H1 (cell line): ENCODE data around the gene KRTAP4-12. TPM values are rescaled to one million over a fixed set of nuclear protein-coding genes. Genes with fewer than 3 reads are reported as not detected.

Source experiments
- CTCF ChIA-PET: fragments of 300-600 bp; sonication (Branson Sonifier 250); formaldehyde crosslinking; loops from one replicate; lab custom pipeline; 2021; ENCODE audit not compliant: partially characterized antibody; lab: Charles Lee
- POLR2A ChIA-PET: fragments of 300-600 bp; sonication (Branson Sonifier 250); formaldehyde crosslinking; loops from one replicate; lab custom pipeline; 2021; ENCODE audit warnings: inconsistent platforms; ENCODE audit not compliant: partially characterized antibody; lab: Charles Lee
- DNase-seq, 2 experiments: peaks; one replicate each; pipeline versions ENCODE4 v3.0.0 to v3.0.0-alpha.2; 2010 to 2022; ENCODE audit warnings: low spot score in 2 of 2, low read depth in 1 of 2, mixed read lengths in 1 of 2
- FAIRE-seq: peaks from 2 replicates; lab custom pipeline; 2011; peaks lifted over from hg19 to GRCh38; lab: Jason Lieb, UNC
- H2AFZ ChIP-seq: 2 replicates; pipeline ENCODE4 v1.8.1; 2012; ENCODE audit warnings: low read length, inconsistent platforms
- H2AK5ac ChIP-seq: 2 replicates; pipeline ENCODE4 v1.6.1; 2013; ENCODE audit warnings: low read depth, low read length
- H2BK120ac ChIP-seq: replicated peaks from 2 replicates; pipeline ENCODE3; 2013; ENCODE audit warnings: low read depth, low read length, inconsistent platforms
- H2BK12ac ChIP-seq: 2 replicates; pipeline ENCODE4 v1.6.1; 2013; ENCODE audit warnings: low read depth, low read length
- H2BK15ac ChIP-seq: 2 replicates; pipeline ENCODE4 v1.6.1; 2013; ENCODE audit warnings: low read length
- H2BK20ac ChIP-seq: 2 replicates; pipeline ENCODE4 v1.6.1; 2013; ENCODE audit warnings: low read length
- H2BK5ac ChIP-seq: 2 replicates; pipeline ENCODE4 v1.6.1; 2013; ENCODE audit warnings: low read depth, low read length
- H3K14ac ChIP-seq: 2 replicates; pipeline ENCODE4 v1.6.1; 2013; ENCODE audit warnings: inconsistent platforms; ENCODE audit not compliant: insufficient read length
- H3K18ac ChIP-seq: 2 replicates; pipeline ENCODE4 v1.6.1; 2013; ENCODE audit warnings: low read length; ENCODE audit errors: extremely low read depth
- H3K23ac ChIP-seq: 2 replicates; pipeline ENCODE4 v1.6.1; 2013; ENCODE audit warnings: inconsistent platforms; ENCODE audit not compliant: insufficient read length
- H3K23me2 ChIP-seq: 2 replicates; pipeline ENCODE4 v1.6.1; 2013; ENCODE audit warnings: low read depth, low read length
- H3K27ac ChIP-seq: 2 replicates; pipeline ENCODE4 v1.6.1; 2011; ENCODE audit warnings: low read depth, low read length, inconsistent platforms
- H3K27me3 ChIP-seq, 4 experiments: replicated peaks in 1 of 4; 1 replicate in 1 of 4; 2 replicates in 3 of 4; pipeline versions ENCODE4 v1.6.1 to v1.8.1; 2011 to 2013; ENCODE audit warnings: low read length in 3 of 4, mild to moderate bottlenecking in 3 of 4, inconsistent platforms in 2 of 4, mixed read lengths in 2 of 4, moderate library complexity in 1 of 4; ENCODE audit not compliant: control insufficient read depth in 3 of 4, insufficient read depth in 3 of 4; ENCODE audit errors: extremely low read depth in 1 of 4
- H3K36me3 ChIP-seq, 4 experiments: 2 replicates each; pipeline versions ENCODE4 v1.6.1 to v1.8.1; 2011 to 2013; ENCODE audit warnings: mild to moderate bottlenecking in 4 of 4, low read length in 3 of 4, moderate library complexity in 2 of 4, control low read depth in 1 of 4, inconsistent platforms in 1 of 4; ENCODE audit not compliant: insufficient read depth in 4 of 4, control insufficient read depth in 2 of 4
- H3K4ac ChIP-seq: replicated peaks from 2 replicates; pipeline ENCODE3; 2013; ENCODE audit warnings: low read length, low read depth, mixed read lengths, inconsistent platforms; ENCODE audit not compliant: insufficient read length
- H3K4me1 ChIP-seq, 4 experiments: replicated peaks in 1 of 4; 1 replicate in 1 of 4; 2 replicates in 3 of 4; pipeline versions ENCODE4 v1.6.1 to v1.8.1; 2011 to 2013; ENCODE audit warnings: low read length in 3 of 4, inconsistent platforms in 2 of 4, mixed read lengths in 1 of 4; ENCODE audit not compliant: insufficient read depth in 4 of 4, control insufficient read depth in 3 of 4
- H3K4me2 ChIP-seq, 2 experiments: 2 replicates each; pipeline versions ENCODE4 v1.6.1 to v1.8.1; 2011 to 2013; ENCODE audit warnings: low read depth in 2 of 2, low read length in 2 of 2, control low read depth in 1 of 2, inconsistent platforms in 1 of 2, mild to moderate bottlenecking in 1 of 2; ENCODE audit not compliant: insufficient read depth in 1 of 2
- H3K4me3 ChIP-seq, 4 experiments: fragments of 200-600, 300-600 bp in 1 of 4; sonication (generic), shearing (Covaris generic), sonication (Bioruptor Twin) in 1 of 4; 2 replicates each; pipeline versions ENCODE4 v1.5.1 to v1.8.1; 2011 to 2016; ENCODE audit warnings: low read length in 4 of 4, low read depth in 3 of 4, control low read depth in 2 of 4, inconsistent platforms in 2 of 4, mild to moderate bottlenecking in 2 of 4, mixed read lengths in 1 of 4, moderate library complexity in 1 of 4; ENCODE audit not compliant: insufficient read depth in 2 of 4; ENCODE audit errors: extremely low read depth in 1 of 4
- H3K56ac ChIP-seq: replicated peaks from 2 replicates; pipeline ENCODE3; 2013; ENCODE audit warnings: low read depth, mild to moderate bottlenecking, mixed read lengths, low read length, inconsistent platforms; ENCODE audit not compliant: insufficient read length
- H3K79me1 ChIP-seq: 2 replicates; pipeline ENCODE4 v1.6.1; 2013; ENCODE audit warnings: low read depth, low read length, control low read depth
- H3K79me2 ChIP-seq, 2 experiments: 2 replicates each; pipeline versions ENCODE4 v1.6.1 to v1.8.1; 2012 to 2013; ENCODE audit warnings: low read length in 2 of 2, mild to moderate bottlenecking in 2 of 2, inconsistent platforms in 1 of 2; ENCODE audit not compliant: insufficient read depth in 2 of 2, control insufficient read depth in 1 of 2
- H3K9ac ChIP-seq, 4 experiments: replicated peaks in 1 of 4; 1 replicate in 1 of 4; 2 replicates in 3 of 4; pipeline versions ENCODE4 v1.6.1 to v1.8.1; 2011 to 2013; ENCODE audit warnings: low read depth in 3 of 4, low read length in 3 of 4, control low read depth in 2 of 4, mild to moderate bottlenecking in 2 of 4, moderate library complexity in 2 of 4, inconsistent platforms in 1 of 4; ENCODE audit errors: extremely low read depth in 1 of 4
- H3K9me3 ChIP-seq, 2 experiments: 2 replicates each; pipeline versions ENCODE4 v1.6.1 to v1.8.1; 2012 to 2013; ENCODE audit warnings: mild to moderate bottlenecking in 2 of 2, moderate library complexity in 2 of 2, control low read depth in 1 of 2, inconsistent platforms in 1 of 2, low read depth in 1 of 2, low read length in 1 of 2, mixed read lengths in 1 of 2; ENCODE audit not compliant: insufficient read depth in 2 of 2
- H4K20me1 ChIP-seq, 2 experiments: replicated peaks in 1 of 2; 2 replicates each; pipeline versions ENCODE3 to v1.8.1; 2011 to 2013; ENCODE audit warnings: inconsistent platforms in 2 of 2, low read length in 2 of 2, mild to moderate bottlenecking in 1 of 2; ENCODE audit not compliant: insufficient read depth in 2 of 2, control insufficient read depth in 1 of 2
- H4K5ac ChIP-seq: 2 replicates; pipeline ENCODE4 v1.6.1; 2013; ENCODE audit warnings: low read length, low read depth, mixed read lengths, inconsistent platforms; ENCODE audit not compliant: insufficient read length
- H4K8ac ChIP-seq: 2 replicates; pipeline ENCODE4 v1.8.0; 2013; ENCODE audit warnings: mild to moderate bottlenecking, moderate library complexity, low read length, inconsistent platforms; ENCODE audit not compliant: insufficient read depth; ENCODE audit errors: extremely low read depth
- H4K91ac ChIP-seq: replicated peaks from 2 replicates; pipeline ENCODE3; 2013; ENCODE audit warnings: low read length, mixed read lengths, inconsistent platforms; ENCODE audit not compliant: insufficient read length
- CBX5 ChIP-seq: fragments of 300-800, 300-1000 bp; sonication (generic); IDR thresholded peaks from 2 replicates; pipeline ENCODE4 v1.7.1; 2016; ENCODE audit warnings: antibody characterized with exemption, low read length, low read depth
- CHD1 ChIP-seq: IDR thresholded peaks from 2 replicates; pipeline ENCODE4 v1.6.1; 2012; ENCODE audit warnings: low read depth, low read length, improper control_type of control experiment
- CREB1 ChIP-seq: IDR thresholded peaks from 2 replicates; pipeline ENCODE4 v1.6.1; 2012; ENCODE audit warnings: inconsistent platforms
- GABPA ChIP-seq: IDR thresholded peaks from 2 replicates; pipeline ENCODE4 v1.6.1; 2011; ENCODE audit warnings: mild to moderate bottlenecking, low read length, moderate library complexity, borderline replicate concordance; ENCODE audit not compliant: insufficient read depth
- GTF2F1 ChIP-seq: IDR thresholded peaks from 2 replicates; pipeline ENCODE4 v1.6.1; 2012; ENCODE audit warnings: low read depth, low read length, improper control_type of control experiment, borderline replicate concordance
- HDAC2 ChIP-seq, 2 experiments: fragments of 300-600 bp in 1 of 2; sonication (generic) in 1 of 2; IDR thresholded peaks; 2 replicates each; pipeline ENCODE4 v1.6.1; 2011 to 2012; ENCODE audit warnings: low read depth in 2 of 2, low read length in 2 of 2, mild to moderate bottlenecking in 2 of 2, moderate library complexity in 2 of 2, borderline replicate concordance in 1 of 2, inconsistent platforms in 1 of 2
- NRF1 ChIP-seq: IDR thresholded peaks from 2 replicates; pipeline ENCODE4 v1.6.1; 2011; ENCODE audit warnings: mild to moderate bottlenecking, low read depth, low read length, improper control_type of control experiment
- PHF8 ChIP-seq: fragments of 200-600 bp; sonication (generic); conservative IDR thresholded peaks from 2 replicates; pipeline ENCODE4 v1.7.1; 2012; ENCODE audit warnings: low read depth, mild to moderate bottlenecking, inconsistent platforms, low read length, moderate library complexity
- SAP30 ChIP-seq: fragments of 300-600 bp; sonication (generic); IDR thresholded peaks from 2 replicates; pipeline ENCODE4 v1.7.1; 2012; ENCODE audit warnings: low read length, moderate library complexity, mild to moderate bottlenecking, inconsistent platforms; ENCODE audit not compliant: insufficient read depth, insufficient replicate concordance
- SIRT6 ChIP-seq: IDR thresholded peaks from one replicate; pipeline ENCODE4 v1.7.1; 2012; ENCODE audit warnings: low read length, inconsistent platforms
- SP1 ChIP-seq: IDR thresholded peaks from 2 replicates; pipeline ENCODE4 v1.6.1; 2011; ENCODE audit warnings: low read depth, low read length
- TBP ChIP-seq: IDR thresholded peaks from 2 replicates; pipeline ENCODE4 v1.6.1; 2011; ENCODE audit warnings: low read depth, low read length, improper control_type of control experiment
- TCF12 ChIP-seq: IDR thresholded peaks from 2 replicates; pipeline ENCODE4 v1.6.1; 2011; ENCODE audit warnings: low read depth, mild to moderate bottlenecking, low read length
- WGBS, 2 experiments: shearing (Covaris generic) in 1 of 2; methylation state at CpG; one replicate each; pipeline versions ENCODE4 v1.1.6 to v1.1.7; 2013 to 2015; ENCODE audit warnings: low lambda C conversion rate in 2 of 2, mixed read lengths in 2 of 2, inconsistent platforms in 1 of 2, low coverage in 1 of 2, missing lambda C conversion rate in 1 of 2; ENCODE audit not compliant: insufficient replicate concordance in 2 of 2, insufficient coverage in 1 of 2, insufficient read length in 1 of 2; ENCODE audit errors: extremely low coverage in 1 of 2, missing lambda C conversion rate in 1 of 2; 5-methylcytosine and 5-hydroxymethylcytosine counted together
- polyA plus RNA-seq, 7 experiments: library from polyadenylated mRNA; depleted of rRNA in 3 of 7; stranded (reverse) in 5 of 7; unstranded in 2 of 7; fragments of >200 nt in 5 of 7; fragments of 200-250 nt in 2 of 7; gene quantifications; 1 replicate in 5 of 7; 2 replicates in 1 of 7; 4 replicates in 1 of 7; pipeline versions ENCODE4 v1.2.1 to v1.2.3, GENCODE V29; 2011 to 2013; ENCODE audit warnings: missing spikeins in 2 of 7, mixed read lengths in 2 of 7
- total RNA-seq: library from RNA; stranded (reverse); fragmentation: NEBNext Ultra II Directional; extraction: Animal tissue kit (Norgen Biotek cat#: 25700); gene quantifications from 2 replicates; pipeline ENCODE4 v1.2.1, GENCODE V29; 2021

Gene KRTAP4-12
- total and polyA plus RNA-seq, 2 of the 8 experiments (the other 6 are each of a cell fraction or from before 2014, with no cell fraction given) = not detected

GRCh38 chr17:41153856-41154255 lies 29.9 kb upstream of the KRTAP4-12 start:
- no peak overlapping the region for H4K8ac ChIP-seq
- H2BK120ac ChIP-seq = no peak overlapping the region
- H3K4me3 ChIP-seq = no peak overlapping the region
- no peaks in the 10 kb centered on the region; the same call in 1 of the 2 replicates for H3K23me2 ChIP-seq
- no peaks in the 10 kb centered on the region for H3K27me3 ChIP-seq
- no peak overlapping the region for H3K9ac ChIP-seq
- H2AFZ ChIP-seq = no peak overlapping the region
- H3K79me2 ChIP-seq = no peaks in the 10 kb centered on the region
- no peak overlapping the region for H2AK5ac ChIP-seq
- no peak overlapping the region for H2BK5ac ChIP-seq
- 98% methylated on average over 2 of the region's 2 CpGs; no CpG with 5 or more reads in 1 of the 2 experiments for WGBS, 2 experiments
- H3K4me2 ChIP-seq = no peak overlapping the region
- POLR2A ChIA-PET = no interaction called here
- no peaks in the 10 kb centered on the region for H3K9me3 ChIP-seq
- H3K14ac ChIP-seq = no peak overlapping the region
- H3K4ac ChIP-seq = no peak overlapping the region
- H3K79me1 ChIP-seq = no peaks in the 10 kb centered on the region
- no peak overlapping the region for H2BK15ac ChIP-seq
- FAIRE-seq = no peak
- CTCF ChIA-PET = no interaction called here
- no peaks in the 10 kb centered on the region for H3K36me3 ChIP-seq
- no peak for TF ChIP-seq TBP
- TF ChIP-seq SIRT6 = no peak
- no peak for TF ChIP-seq GABPA
- TF ChIP-seq CREB1 = no peak
- TF ChIP-seq SAP30 = no peak
- TF ChIP-seq HDAC2 (IDR thresholded peaks at IDR 0.05; ENCODE audit: borderline replicate concordance in 1 of 2, low read depth in 2 of 2, low read length in 2 of 2) = no peak
- TF ChIP-seq PHF8 = no peak
- no peak for TF ChIP-seq NRF1
- TF ChIP-seq CHD1 = no peak
- no peak for TF ChIP-seq SP1
- TF ChIP-seq TCF12 = no peak
- no peak for TF ChIP-seq GTF2F1
- no peak for TF ChIP-seq CBX5
- TF ChIP-seq, all 59 proteins: peak for 0
- DNase-seq = no peak
- Histone ChIP-seq H2BK12ac (no peak overlapping the region), H4K91ac (no peak overlapping the region), H2BK20ac (no peak overlapping the region), H3K18ac (no peak overlapping the region), H3K56ac (no peak overlapping the region), H3K27ac (no peak overlapping the region), H4K5ac (no peak overlapping the region), H4K20me1 (no peaks in the 10 kb centered on the region), H3K23ac (no peak overlapping the region), H3K4me1 (no peaks in the 10 kb centered on the region)
